GM12873 (cell line): ENCODE results near the gene RUNX1.

Experiments used
- TF ChIP-seq, protein P1 (sequence below): IDR thresholded peaks from 2 replicates; pipeline ENCODE4 v1.5.1; 2012; ENCODE audit warnings: low read depth, mild to moderate bottlenecking, moderate library complexity, low read length, control low read depth; ENCODE audit not compliant: insufficient read depth; ENCODE audit errors: missing control alignments

RUNX1 gene

DNA sequence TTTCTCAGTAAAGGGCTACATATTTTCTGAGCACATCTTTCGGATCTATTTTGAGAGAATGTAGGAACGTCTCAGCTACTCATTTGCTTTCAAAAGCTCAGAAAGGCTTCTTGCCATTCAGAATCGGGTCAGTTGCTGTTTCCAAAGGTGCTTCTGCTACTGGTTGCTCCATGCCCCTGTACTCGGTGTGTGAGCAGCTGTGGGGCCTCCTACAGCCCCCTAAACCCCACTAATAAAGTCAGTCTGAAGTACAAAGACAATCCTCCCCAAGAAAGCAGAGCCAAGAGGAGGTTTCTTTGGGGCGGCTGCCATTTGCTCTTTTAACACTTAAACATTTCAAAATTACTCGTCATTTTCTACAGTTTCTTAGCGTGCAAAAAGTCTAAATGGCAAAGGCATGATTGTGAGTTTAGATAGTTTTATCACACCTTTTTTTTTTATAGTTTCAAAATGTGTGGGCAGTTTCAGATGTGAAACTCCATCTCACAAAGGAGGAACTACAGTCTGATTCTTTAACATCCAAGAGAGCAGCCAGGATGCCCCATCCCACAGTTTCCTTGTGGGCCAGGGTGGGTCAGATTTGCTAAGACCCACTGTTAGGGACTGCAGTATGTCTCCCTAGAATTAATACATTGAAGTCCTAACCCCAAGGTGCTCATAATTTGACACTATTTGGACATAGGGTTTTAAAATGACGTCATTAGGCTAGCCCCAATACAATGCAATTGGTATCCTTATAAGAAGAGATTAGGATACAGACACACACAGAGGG is 4.1 kb downstream of the RUNX1 start:
- TF ChIP-seq, protein P1, sequence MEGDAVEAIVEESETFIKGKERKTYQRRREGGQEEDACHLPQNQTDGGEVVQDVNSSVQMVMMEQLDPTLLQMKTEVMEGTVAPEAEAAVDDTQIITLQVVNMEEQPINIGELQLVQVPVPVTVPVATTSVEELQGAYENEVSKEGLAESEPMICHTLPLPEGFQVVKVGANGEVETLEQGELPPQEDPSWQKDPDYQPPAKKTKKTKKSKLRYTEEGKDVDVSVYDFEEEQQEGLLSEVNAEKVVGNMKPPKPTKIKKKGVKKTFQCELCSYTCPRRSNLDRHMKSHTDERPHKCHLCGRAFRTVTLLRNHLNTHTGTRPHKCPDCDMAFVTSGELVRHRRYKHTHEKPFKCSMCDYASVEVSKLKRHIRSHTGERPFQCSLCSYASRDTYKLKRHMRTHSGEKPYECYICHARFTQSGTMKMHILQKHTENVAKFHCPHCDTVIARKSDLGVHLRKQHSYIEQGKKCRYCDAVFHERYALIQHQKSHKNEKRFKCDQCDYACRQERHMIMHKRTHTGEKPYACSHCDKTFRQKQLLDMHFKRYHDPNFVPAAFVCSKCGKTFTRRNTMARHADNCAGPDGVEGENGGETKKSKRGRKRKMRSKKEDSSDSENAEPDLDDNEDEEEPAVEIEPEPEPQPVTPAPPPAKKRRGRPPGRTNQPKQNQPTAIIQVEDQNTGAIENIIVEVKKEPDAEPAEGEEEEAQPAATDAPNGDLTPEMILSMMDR: no peak

DNA sequence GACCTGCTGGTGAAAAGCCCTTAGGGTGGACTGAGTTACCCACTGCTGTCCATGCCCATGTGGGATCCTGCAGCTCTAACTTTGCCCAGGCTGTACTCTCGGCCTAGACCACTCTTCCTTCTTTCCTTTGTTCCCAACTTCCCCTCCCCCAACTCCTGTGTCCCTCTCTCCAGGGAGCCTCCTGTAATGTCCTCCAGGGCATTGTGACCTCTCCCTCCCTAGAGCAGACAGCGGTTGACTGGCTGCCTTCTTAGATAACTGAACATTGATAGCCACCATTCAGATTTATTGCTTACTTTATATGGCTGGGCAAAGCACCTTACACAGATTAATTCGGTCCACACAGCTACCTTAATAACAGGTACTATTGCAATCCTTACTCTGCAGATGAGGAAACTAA is 5.0 kb downstream of the RUNX1 start:
- TF ChIP-seq, protein P1: no peak

DNA sequence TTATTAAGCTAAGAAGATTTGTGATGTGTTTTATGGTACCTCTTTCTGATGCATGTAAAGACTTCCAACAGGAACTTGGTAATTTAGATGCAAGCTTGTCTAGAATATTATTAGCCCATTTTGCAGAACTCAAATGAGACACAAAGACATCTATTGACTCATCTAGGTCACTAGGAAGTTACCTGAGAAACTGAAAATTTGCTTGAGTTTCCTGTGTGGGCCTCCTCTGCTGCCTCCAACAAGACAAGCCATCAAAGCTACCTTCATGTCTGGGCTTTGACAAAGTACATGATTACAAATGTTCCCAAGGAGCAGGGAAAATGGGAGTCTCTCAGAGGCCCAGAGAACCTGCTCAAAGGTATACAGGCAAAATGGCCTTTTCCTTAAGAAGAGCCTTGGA is 5.6 kb downstream of the RUNX1 start:
- TF ChIP-seq, protein P1: no peak

DNA sequence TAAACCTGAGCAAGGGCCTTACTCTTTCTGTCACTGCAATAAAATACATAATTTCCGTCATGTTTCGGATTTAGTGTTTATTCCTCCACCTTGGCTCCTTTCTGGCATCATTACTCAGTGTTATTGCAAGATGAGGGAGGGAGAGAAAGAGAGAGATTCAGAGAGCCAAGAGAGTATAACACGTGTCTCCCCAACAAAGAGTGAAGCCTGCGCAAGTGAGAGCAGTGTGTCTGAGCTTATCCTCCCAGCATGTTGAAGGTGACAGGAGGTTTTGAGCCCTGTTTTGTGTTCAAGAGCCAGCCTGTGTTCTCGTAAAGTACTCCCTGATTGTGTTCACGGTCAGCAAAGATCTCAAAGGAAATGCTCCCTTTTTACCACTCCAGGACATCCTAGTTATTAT is 6.3 kb downstream of the RUNX1 start:
- TF ChIP-seq, protein P1: no peak

DNA sequence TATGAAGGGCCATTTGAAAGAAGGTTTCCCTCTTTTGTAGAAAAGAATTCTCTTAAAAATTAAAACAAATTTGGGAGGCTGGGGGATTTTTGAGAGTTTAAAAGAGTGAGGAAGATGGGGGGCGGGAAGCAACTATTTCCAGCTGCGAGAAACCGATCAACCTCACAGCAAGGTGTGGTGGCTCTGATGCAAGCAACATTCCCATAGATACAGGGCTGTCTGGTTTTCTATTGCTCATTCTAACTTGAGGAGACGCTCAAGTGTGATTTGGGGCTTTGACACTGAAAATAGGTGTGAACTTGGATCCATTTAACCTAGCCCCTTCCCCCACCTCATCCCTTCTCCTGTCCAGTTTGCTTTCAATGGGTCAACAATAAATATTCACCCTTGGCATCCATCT is 7.2 kb downstream of the RUNX1 start:
- TF ChIP-seq, protein P1: no peak

DNA sequence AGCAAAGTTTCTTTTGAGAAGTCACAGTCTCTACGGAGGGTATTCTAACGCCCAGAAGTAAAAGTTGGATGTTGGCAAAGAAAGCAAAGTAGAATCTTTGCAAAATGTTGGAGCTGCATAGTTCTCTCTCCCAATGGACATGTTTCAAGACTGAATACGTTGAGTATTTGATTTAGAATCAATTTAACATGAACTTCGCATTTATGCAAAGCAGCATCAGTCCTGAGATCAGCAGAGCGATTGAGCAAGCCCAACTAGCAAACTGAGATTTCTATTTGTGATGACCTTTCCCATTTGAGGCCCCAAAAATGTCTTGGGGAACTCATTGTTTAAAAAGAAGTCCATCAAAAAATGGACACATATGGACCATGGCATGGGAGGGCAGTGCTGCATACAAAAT is 8.0 kb downstream of the RUNX1 start:
- TF ChIP-seq, protein P1: no peak

DNA sequence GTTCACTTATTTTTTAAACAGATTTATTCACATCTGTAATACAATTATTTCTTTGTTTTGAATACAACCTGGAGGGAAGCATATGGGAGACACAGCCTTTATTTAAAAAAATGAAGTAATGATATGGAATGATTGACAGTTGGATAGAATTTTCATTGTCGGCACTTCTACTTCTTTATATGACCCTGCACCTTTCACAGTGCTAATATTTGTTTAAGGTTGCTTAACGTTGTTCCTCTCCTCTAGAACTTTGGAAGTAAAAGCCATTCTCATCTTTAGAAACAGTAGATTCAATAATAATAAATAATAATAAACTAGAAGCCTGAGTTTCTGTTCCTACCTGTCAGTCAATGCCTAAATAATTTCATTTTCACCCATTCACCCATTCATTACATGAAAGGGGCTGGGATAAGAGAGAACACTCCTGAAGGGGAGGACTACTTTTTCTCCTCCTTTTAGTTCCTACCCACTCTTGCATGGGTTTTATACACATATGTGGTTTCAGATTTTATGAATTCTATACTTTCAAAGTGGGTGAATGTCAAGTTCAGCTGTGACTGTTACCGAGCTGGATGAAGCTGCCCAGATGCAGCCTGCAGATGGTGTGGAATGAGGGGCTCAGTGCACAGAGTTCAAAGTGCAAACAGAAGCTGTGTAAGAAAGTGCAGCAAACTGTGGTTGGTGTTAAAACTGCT is 9.4 kb downstream of the RUNX1 start:
- TF ChIP-seq, protein P1: no peak
